Mesodermal cell (in vitro differentiated cells): ENCODE results near the gene GATAD2A.

ENCODE experiments used
- H3K27ac ChIP-seq: 2 replicates; pipeline ENCODE4 v1.7.0; 2013; ENCODE audit warnings: mild to moderate bottlenecking, low read depth, low read length, moderate library complexity; ENCODE audit not compliant: severe bottlenecking
- H3K36me3 ChIP-seq: 2 replicates; pipeline ENCODE4 v1.7.1; 2013; ENCODE audit warnings: mild to moderate bottlenecking, low read length, moderate library complexity; ENCODE audit not compliant: control insufficient read depth, insufficient read depth
- H3K4me1 ChIP-seq: one replicate; pipeline ENCODE4 v1.7.1; 2013; ENCODE audit warnings: mild to moderate bottlenecking, low read length; ENCODE audit not compliant: insufficient read depth, control insufficient read depth, poor library complexity, severe bottlenecking
- H3K4me3 ChIP-seq: 2 replicates; pipeline ENCODE4 v1.7.0; 2013; ENCODE audit warnings: low read length, control low read depth, mild to moderate bottlenecking; ENCODE audit not compliant: insufficient read depth, poor library complexity, severe bottlenecking; ENCODE audit errors: extremely low read depth
- H3K9me3 ChIP-seq: 2 replicates; pipeline ENCODE4 v1.7.1; 2013; ENCODE audit warnings: mild to moderate bottlenecking, low read length, moderate library complexity; ENCODE audit not compliant: control insufficient read depth
- WGBS, 2 experiments: methylation state at CpG; one replicate each; pipeline ENCODE4 v1.1.5; 2013; ENCODE audit warnings: missing lambda C conversion rate in 2 of 2; ENCODE audit not compliant: insufficient coverage in 2 of 2; 5-methylcytosine and 5-hydroxymethylcytosine counted together

Gene GATAD2A

DNA sequence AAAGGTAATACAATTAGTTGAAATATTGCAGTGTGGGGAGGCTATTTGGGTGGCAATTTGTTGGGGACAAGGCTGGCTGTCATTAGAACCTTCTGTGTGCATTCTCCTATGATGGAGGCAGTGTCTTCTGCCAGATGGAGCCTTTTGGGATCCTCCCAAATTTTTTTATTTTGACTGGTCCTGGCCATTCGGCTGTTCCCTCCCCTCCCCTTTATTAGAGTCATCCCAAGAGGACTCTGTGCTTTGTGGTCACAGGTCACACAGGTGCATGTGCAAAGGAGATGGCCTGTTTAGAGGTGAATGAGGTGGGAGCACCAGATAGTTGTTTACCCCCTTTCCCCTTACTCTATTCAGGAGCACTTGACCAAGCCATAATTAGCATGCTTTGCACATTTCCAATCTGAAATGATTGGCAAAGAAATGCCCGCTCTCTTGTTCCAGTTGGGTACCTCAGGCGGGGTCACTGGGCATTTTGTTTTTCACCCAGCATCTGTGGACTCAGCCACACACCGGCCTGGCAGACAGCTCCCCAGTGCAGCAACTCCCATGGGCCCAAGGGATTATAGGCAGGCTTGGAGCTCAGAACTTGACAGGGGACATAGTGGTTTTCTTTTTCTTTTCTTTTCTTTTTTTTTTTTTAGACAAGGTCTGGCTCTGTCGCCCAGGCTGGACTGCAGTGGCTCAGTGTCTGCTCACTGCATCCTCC is 19.8 kb downstream of the GATAD2A start:
- Histone ChIP-seq H3K9me3 (no peaks in the 10 kb centered on the region), H3K4me1 (no peaks in the 10 kb centered on the region), H3K4me3 (no peak overlapping the region), H3K27ac (no peak overlapping the region), H3K36me3 (peaks cover 47% of the 10 kb centered on the region)
- 95 to 100% methylated on average over 3 to 4 of the region's 5 CpGs for WGBS, 2 experiments

GRCh38 chr19:19426216-19426615 is 20.7 kb downstream of the GATAD2A start:
- no peaks in the 10 kb centered on the region for H3K9me3 ChIP-seq
- no peaks in the 10 kb centered on the region for H3K4me1 ChIP-seq
- WGBS, 2 experiments, result 91 to 100% methylated on average over 2 to 6 of the region's 6 CpGs
- H3K36me3 ChIP-seq, result peaks cover 54% of the 10 kb centered on the region
- no peak overlapping the region for H3K27ac ChIP-seq
- H3K4me3 ChIP-seq, result no peak overlapping the region

DNA sequence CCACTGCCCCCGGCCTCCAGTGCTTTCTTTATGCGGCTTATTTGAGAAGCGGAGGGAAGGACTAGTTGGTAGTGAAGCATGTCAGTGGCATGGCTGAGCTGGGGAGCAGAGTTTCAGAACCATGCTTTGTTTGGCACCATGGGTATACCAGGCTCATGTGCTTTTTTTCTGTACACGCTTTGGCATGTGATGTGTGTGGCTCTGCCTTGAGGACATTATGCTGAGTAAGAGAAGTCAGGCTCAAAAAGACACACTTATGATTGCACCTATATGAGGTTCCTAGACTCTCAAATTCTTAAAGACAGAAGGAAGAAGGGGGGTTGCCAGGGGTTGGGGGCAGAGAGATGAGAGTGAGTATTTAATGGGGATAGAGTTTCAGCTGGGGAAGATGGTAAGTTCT is 21.3 kb downstream of the GATAD2A start:
- Histone ChIP-seq H3K4me3 (no peak overlapping the region), H3K27ac (no peak overlapping the region), H3K36me3 (peaks cover 49% of the 10 kb centered on the region), H3K9me3 (no peaks in the 10 kb centered on the region), H3K4me1 (no peaks in the 10 kb centered on the region)
- WGBS, 2 experiments, result 97 to 100% methylated on average over 3 to 4 of the region's 4 CpGs

DNA sequence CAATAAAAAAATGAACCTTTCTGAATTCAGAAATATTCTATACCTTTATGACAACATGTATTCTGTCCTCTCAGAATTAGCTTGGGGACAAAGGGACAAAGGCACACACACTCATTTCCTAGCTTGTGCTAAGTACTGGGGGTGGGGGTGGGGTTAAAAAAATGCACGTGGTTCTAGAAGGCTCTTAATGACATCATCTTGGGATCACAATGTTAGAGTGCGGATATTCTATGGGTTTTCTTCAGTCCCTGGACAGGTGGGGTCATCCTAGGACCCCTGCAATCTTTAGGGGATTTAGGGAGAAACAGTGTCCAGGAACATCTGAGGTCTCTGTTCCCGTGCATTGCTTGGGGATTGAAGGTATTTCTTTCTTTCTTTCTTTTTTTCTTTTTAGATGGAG is 21.8 kb downstream of the GATAD2A start:
- no peak overlapping the region for H3K27ac ChIP-seq
- peaks cover 49% of the 10 kb centered on the region for H3K36me3 ChIP-seq
- H3K4me3 ChIP-seq, result no peak overlapping the region
- no peaks in the 10 kb centered on the region for H3K4me1 ChIP-seq
- no peaks in the 10 kb centered on the region for H3K9me3 ChIP-seq
- 64 to 80% methylated on average over 2 of the region's 3 CpGs for WGBS, 2 experiments

DNA sequence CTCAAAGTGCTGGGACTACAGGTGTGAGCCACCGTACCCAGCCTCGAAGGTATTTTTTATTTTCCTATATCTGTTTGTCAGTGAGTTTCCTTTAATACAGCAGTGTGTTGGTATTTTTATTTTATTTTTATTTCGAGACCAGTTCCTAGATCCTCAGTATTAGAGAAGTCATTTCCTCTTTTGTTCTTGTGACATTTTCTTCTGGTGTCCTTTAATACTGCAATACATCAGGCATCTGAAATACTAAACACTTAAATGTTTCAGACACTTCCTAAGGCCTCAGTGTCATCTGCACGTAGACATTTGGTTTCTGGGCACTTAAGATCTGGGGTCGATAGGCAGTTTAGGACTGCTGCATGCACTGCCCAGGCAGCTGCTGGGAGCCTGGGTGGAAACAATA is 22.5 kb downstream of the GATAD2A start:
- 80 to 100% methylated on average over 1 to 2 of the region's 5 CpGs for WGBS, 2 experiments
- Histone ChIP-seq H3K36me3 (peaks cover 49% of the 10 kb centered on the region), H3K4me3 (no peak overlapping the region), H3K9me3 (no peaks in the 10 kb centered on the region), H3K4me1 (no peaks in the 10 kb centered on the region), H3K27ac (no peak overlapping the region)

DNA sequence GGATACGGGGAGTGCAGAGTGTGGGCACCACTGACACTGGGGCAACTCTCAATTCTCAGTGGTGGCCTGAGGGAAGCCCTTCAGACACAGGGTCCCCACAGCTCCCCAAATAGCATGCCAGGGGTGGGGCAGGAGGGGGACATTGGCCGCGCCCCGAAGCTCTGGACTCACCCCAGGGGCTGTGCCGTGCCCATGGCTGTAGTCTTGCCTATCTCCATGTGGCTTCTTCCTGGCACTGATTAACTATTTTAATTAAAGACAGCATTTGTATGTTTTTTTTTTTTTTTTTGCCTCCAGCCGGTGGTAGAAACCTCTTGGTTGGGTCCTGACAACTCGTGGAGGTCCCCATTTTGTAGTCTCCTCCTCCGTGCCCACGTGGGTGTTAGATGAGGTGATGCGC is 23.3 kb downstream of the GATAD2A start:
- 81 to 97% methylated on average over 4 to 8 of the region's 10 CpGs for WGBS, 2 experiments
- no peaks in the 10 kb centered on the region for H3K9me3 ChIP-seq
- peaks cover 44% of the 10 kb centered on the region for H3K36me3 ChIP-seq
- H3K27ac ChIP-seq, result no peak overlapping the region
- no peaks in the 10 kb centered on the region for H3K4me1 ChIP-seq
- H3K4me3 ChIP-seq, result no peak overlapping the region

- H3K36me3 ChIP-seq, result peaks cover 45% of the 10 kb centered on the region
- no peaks in the 10 kb centered on the region for H3K9me3 ChIP-seq
- 97% methylated on average over 8 to 12 of the region's 12 CpGs for WGBS, 2 experiments
- H3K27ac ChIP-seq, result no peak overlapping the region
- no peaks in the 10 kb centered on the region for H3K4me1 ChIP-seq
- H3K4me3 ChIP-seq, result no peak overlapping the region
Observed at GRCh38 chr19:19429361-19429760, 23.9 kb downstream of the GATAD2A start.

DNA sequence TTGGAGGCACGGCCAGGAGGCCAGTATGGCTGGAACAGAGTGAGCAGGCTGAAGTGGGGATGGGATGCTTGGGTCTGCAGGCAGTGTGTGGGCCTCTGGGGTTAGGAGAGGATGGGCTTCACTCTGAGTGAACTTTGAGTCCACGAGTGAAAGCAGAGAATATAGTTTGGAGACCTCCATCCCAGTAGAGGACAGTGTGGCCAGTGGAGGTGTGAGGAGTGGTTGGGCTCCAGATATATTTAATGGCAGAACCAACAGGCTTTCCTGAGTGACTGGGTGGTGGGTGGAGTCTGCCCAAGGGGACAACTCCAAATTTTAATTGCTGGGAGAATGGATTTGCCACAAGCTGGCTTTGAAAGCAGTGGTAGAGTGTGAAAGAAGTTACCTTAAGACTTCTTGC is 27.3 kb downstream of the GATAD2A start:
- Histone ChIP-seq H3K27ac (no peak overlapping the region), H3K4me3 (no peak overlapping the region), H3K4me1 (no peaks in the 10 kb centered on the region), H3K9me3 (no peaks in the 10 kb centered on the region), H3K36me3 (peaks cover 44% of the 10 kb centered on the region)
- WGBS, 2 experiments, result 91 to 100% methylated on average over 2 of the region's 2 CpGs

DNA sequence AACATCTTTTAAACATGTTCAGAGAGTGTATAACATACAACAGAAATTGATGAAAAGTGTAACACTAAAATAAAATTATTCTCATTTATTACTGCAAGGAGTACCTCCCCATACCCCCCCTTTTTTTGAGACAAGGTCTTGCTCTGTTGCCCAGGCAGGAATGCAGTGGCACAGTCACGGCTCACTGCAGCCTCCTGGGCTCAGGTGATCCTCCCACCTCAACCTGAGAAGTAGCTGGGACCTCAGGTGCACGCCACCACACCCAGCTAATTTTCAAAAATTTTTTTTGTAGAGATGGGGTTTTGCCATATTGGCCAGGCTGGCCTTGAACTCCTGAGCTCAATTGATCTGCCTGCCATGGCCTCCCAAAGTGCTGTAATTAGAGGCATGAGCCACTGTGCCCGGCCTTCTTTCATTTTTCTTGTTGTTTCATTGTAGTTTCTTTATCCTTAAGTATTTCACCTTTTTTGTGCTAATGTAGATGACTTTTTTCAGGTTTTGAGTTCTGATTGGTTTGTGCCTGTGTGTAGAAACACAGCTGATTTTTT is 28.3 kb downstream of the GATAD2A start:
- WGBS, 2 experiments, result 86 to 92% methylated on average over 1 to 2 of the region's 3 CpGs
- no peaks in the 10 kb centered on the region for H3K4me1 ChIP-seq
- H3K27ac ChIP-seq, result no peak overlapping the region
- no peak overlapping the region for H3K4me3 ChIP-seq
- H3K9me3 ChIP-seq, result no peaks in the 10 kb centered on the region
- peaks cover 42% of the 10 kb centered on the region for H3K36me3 ChIP-seq

DNA sequence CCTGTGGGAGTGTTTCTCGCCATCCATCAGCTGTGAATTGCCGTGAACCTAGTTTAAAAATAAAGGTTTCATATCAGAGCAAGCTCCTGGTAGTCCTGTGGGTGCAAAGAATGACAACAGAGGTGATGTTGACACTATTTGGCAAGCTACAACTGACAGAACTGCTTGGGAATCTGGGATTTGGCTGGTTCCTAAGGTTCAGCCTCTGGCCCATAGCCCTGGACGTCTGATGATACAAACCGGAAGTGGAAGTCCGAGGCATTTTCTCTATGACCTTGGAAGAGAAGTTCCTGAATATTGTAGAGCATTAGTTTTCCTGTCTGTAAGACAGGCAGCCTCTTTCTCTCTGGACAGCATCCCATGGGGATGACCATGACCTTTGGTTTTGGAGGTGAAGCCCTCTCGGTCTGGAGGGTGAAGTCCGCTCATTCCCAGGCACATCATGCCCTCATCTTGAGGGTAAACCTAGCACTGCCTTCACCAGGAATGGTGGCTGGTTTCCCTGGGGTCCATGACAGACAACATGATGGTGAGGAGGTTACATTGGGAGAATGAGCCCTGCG is 29.1 kb downstream of the GATAD2A start:
- H3K4me3 ChIP-seq, result no peak overlapping the region
- H3K27ac ChIP-seq, result no peak overlapping the region
- peaks cover 42% of the 10 kb centered on the region for H3K36me3 ChIP-seq
- H3K9me3 ChIP-seq, result no peaks in the 10 kb centered on the region
- no peaks in the 10 kb centered on the region for H3K4me1 ChIP-seq
- WGBS, 2 experiments, result 94 to 96% methylated on average over 6 to 7 of the region's 8 CpGs

DNA sequence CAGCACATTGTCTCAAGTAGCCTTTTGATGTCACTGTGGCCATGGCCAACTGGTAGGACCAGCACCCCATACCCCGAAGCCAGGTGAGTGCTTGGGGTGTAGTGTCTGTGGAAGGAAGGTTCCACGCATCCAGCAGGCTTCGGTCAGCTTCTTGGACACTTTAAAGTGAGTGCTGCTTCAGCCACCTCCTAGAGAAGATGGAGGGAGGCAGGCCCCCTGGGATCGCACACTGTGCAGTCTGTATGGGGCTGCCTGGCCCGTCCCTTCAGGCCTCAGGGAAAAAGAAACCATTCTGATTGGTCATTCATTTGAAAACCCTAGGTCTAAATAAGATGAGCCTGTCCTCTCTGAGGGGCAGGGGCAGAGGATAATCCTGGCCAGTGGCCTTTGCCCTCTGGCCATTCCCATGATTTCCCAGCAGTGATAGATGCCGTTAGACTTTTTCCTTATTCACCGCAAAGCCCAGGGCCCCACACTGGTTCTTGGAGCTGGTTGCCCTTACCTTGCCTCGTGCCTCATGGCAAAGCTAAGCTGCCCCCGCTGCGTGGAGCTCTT is 30.7 kb downstream of the GATAD2A start:
- H3K4me3 ChIP-seq, result no peak overlapping the region
- H3K27ac ChIP-seq, result no peak overlapping the region
- H3K36me3 ChIP-seq, result peaks cover 37% of the 10 kb centered on the region
- no peaks in the 10 kb centered on the region for H3K9me3 ChIP-seq
- H3K4me1 ChIP-seq, result no peaks in the 10 kb centered on the region
- WGBS, 2 experiments, result 97 to 98% methylated on average over 10 of the region's 10 CpGs
